Panc1 (cell line): ENCODE data around the gene ADRM1. TPM values are rescaled to one million over a fixed set of nuclear protein-coding genes. Genes with fewer than 3 reads are reported as not detected.

Source experiments
- ATAC-seq: fragments of 200-7000 bp; cut with Tn5 transposase; 2 replicates; pipeline ENCODE4 v1.9.1; 2020; ENCODE audit warnings: mild to moderate bottlenecking, moderate library complexity
- BruUV-seq: library from RNA; stranded (reverse); fragments of 400-500 nt; replicated peaks from 2 replicates; lab custom pipeline; 2021; lab: Mats Ljungman, UMichigan
- CTCF ChIA-PET: fragments of 300-600 bp; sonication (Branson Sonifier 250); formaldehyde crosslinking; loops from one replicate; lab custom pipeline; 2022; ENCODE audit warnings: antibody characterized with exemption; lab: Charles Lee
- POLR2A ChIA-PET: fragments of 300-600 bp; sonication (Branson Sonifier 250); formaldehyde crosslinking; loops from one replicate; lab custom pipeline; 2022; ENCODE audit warnings: antibody characterized with exemption; lab: Charles Lee
- DNase-seq: peaks from one replicate; pipeline ENCODE4 v3.0.0-alpha.2; 2010; ENCODE audit warnings: low read depth, low spot score
- H3K27ac ChIP-seq: 2 replicates; pipeline ENCODE4 v1.5.1; 2011; ENCODE audit warnings: mild to moderate bottlenecking, low read length, inconsistent platforms
- H3K27me3 ChIP-seq: fragments of 200-500 bp; sonication (Bioruptor generic); 2 replicates; pipeline ENCODE4 v1.6.0; 2014; ENCODE audit warnings: low read length, inconsistent platforms; ENCODE audit not compliant: control insufficient read depth, insufficient read depth
- H3K36me3 ChIP-seq: fragments of 200-500 bp; sonication (Bioruptor generic); 2 replicates; pipeline ENCODE4 v1.5.1; 2014; ENCODE audit warnings: inconsistent platforms, mild to moderate bottlenecking, low read length, moderate library complexity; ENCODE audit not compliant: control insufficient read depth, insufficient read depth
- H3K4me1 ChIP-seq: 2 replicates; pipeline ENCODE4 v1.5.1; 2011; ENCODE audit warnings: inconsistent platforms, mild to moderate bottlenecking, low read length, moderate library complexity; ENCODE audit not compliant: control insufficient read depth, insufficient read depth
- H3K4me3 ChIP-seq, 2 experiments: 2 replicates each; pipeline ENCODE4 v1.5.1; 2011 to 2012; ENCODE audit warnings: low read depth in 2 of 2, low read length in 2 of 2, mild to moderate bottlenecking in 2 of 2, inconsistent platforms in 1 of 2, moderate library complexity in 1 of 2
- H3K9me3 ChIP-seq: fragments of 200-500 bp; sonication (Bioruptor generic); 2 replicates; pipeline ENCODE4 v1.5.1; 2014; ENCODE audit warnings: low read depth, mild to moderate bottlenecking, inconsistent platforms, low read length, moderate library complexity; ENCODE audit not compliant: control insufficient read depth, insufficient read depth
- POLR2AphosphoS5 ChIP-seq: IDR thresholded peaks from 2 replicates; pipeline ENCODE4 v1.6.1; 2012; ENCODE audit warnings: mild to moderate bottlenecking, low read depth, low read length, moderate library complexity
- SIN3A ChIP-seq: IDR thresholded peaks from 2 replicates; pipeline ENCODE4 v1.6.1; 2012; ENCODE audit warnings: low read depth, mild to moderate bottlenecking, low read length, moderate library complexity, borderline replicate concordance; ENCODE audit not compliant: insufficient read depth
- TCF7L2 ChIP-seq: IDR thresholded peaks from 2 replicates; pipeline ENCODE4 v1.6.1; 2011; ENCODE audit warnings: mild to moderate bottlenecking, low read depth, low read length, inconsistent platforms
- in situ Hi-C: cut with HindIII; loops from 2 replicates; pipeline ENCODE4 v1.10.0; 2016; ENCODE audit warnings: low sequenced_read_pairs, low pct_unique_long_range_greater_than_20kb
- intact Hi-C: fragments of 100-400 bp; cut with micrococcal nuclease; formaldehyde crosslinking; loops from one replicate; pipeline ENCODE4 v1.10.0; 2022; ENCODE audit not compliant: unreplicated experiment
- total RNA-seq: library from RNA; stranded (reverse); gene quantifications from one replicate; pipeline ENCODE4 v1.2.1, GENCODE V29; 2021; ENCODE audit not compliant: unreplicated experiment
- TF ChIP-seq, protein P1 (sequence below), 2 experiments: IDR thresholded peaks; 2 replicates each; pipeline ENCODE4 v1.6.1; 2011 to 2012; ENCODE audit warnings: low read depth in 2 of 2, control low read depth in 1 of 2, low read length in 1 of 2, mild to moderate bottlenecking in 1 of 2, moderate library complexity in 1 of 2; ENCODE audit not compliant: insufficient read depth in 1 of 2
- TF ChIP-seq, protein P2 (sequence below): fragments of 450-650 bp; IDR thresholded peaks from 2 replicates; pipeline ENCODE4 v1.5.1; 2017; ENCODE audit warnings: mild to moderate bottlenecking

ADRM1 gene
- total RNA-seq, 1 experiment from 2014 or later = 194 TPM

DNA sequence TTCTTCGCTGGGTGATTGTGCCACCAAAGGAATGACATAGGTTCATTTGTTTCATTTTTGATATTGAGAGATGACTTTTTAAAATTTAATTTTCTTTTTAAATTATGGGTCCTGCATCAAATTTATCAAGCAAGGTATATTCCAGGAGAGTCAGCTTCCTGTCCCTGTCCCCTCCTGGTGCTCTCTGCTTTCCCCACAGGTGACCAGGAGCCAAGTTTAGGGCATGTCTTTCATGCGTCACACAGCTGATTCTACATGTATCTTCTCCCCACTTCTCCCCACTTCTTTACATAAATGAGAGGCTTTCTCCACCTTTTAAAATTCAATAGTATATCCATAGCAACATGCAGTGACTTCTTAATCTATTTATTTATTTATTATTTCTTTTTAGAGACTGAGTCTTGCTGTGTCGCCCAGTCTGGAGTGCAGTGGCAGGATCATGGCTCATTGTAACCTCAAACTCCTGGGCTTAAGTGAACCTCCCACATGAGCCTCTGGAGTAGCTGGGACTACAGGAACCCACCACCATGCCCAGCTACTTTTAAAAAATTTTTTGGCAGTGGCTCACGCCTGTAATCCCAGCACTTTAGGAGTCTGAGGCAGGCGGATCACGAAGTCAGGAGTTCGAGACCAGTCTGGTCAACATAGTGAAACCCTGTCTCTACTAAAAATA is 34.4 kb upstream of the ADRM1 start:
- Histone ChIP-seq H3K27me3 (no peaks in the 10 kb centered on the region), H3K4me3 (no peak overlapping the region), H3K4me1 (no peaks in the 10 kb centered on the region), H3K9me3 (peaks cover 4% of the 10 kb centered on the region; the same call in 1 of the 2 replicates), H3K36me3 (no peaks in the 10 kb centered on the region), H3K27ac (no peak overlapping the region)
- CTCF ChIA-PET = no interaction called here
- ATAC-seq = no peak
- intact Hi-C loops (no loop called here), in situ Hi-C loops (no loop called here)
- BruUV-seq = no TSS peak
- POLR2A ChIA-PET = no interaction called here
- DNase-seq = no peak
- TF ChIP-seq, protein P1, sequence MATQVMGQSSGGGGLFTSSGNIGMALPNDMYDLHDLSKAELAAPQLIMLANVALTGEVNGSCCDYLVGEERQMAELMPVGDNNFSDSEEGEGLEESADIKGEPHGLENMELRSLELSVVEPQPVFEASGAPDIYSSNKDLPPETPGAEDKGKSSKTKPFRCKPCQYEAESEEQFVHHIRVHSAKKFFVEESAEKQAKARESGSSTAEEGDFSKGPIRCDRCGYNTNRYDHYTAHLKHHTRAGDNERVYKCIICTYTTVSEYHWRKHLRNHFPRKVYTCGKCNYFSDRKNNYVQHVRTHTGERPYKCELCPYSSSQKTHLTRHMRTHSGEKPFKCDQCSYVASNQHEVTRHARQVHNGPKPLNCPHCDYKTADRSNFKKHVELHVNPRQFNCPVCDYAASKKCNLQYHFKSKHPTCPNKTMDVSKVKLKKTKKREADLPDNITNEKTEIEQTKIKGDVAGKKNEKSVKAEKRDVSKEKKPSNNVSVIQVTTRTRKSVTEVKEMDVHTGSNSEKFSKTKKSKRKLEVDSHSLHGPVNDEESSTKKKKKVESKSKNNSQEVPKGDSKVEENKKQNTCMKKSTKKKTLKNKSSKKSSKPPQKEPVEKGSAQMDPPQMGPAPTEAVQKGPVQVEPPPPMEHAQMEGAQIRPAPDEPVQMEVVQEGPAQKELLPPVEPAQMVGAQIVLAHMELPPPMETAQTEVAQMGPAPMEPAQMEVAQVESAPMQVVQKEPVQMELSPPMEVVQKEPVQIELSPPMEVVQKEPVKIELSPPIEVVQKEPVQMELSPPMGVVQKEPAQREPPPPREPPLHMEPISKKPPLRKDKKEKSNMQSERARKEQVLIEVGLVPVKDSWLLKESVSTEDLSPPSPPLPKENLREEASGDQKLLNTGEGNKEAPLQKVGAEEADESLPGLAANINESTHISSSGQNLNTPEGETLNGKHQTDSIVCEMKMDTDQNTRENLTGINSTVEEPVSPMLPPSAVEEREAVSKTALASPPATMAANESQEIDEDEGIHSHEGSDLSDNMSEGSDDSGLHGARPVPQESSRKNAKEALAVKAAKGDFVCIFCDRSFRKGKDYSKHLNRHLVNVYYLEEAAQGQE (IDR thresholded peaks at IDR 0.05; ENCODE audit: insufficient read depth in 1 of 2, low read depth in 2 of 2, low read length in 1 of 2) = no peak
- TF ChIP-seq SIN3A = no peak
- no peak for TF ChIP-seq POLR2AphosphoS5
- TF ChIP-seq, protein P2, sequence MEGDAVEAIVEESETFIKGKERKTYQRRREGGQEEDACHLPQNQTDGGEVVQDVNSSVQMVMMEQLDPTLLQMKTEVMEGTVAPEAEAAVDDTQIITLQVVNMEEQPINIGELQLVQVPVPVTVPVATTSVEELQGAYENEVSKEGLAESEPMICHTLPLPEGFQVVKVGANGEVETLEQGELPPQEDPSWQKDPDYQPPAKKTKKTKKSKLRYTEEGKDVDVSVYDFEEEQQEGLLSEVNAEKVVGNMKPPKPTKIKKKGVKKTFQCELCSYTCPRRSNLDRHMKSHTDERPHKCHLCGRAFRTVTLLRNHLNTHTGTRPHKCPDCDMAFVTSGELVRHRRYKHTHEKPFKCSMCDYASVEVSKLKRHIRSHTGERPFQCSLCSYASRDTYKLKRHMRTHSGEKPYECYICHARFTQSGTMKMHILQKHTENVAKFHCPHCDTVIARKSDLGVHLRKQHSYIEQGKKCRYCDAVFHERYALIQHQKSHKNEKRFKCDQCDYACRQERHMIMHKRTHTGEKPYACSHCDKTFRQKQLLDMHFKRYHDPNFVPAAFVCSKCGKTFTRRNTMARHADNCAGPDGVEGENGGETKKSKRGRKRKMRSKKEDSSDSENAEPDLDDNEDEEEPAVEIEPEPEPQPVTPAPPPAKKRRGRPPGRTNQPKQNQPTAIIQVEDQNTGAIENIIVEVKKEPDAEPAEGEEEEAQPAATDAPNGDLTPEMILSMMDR = no peak
- TF ChIP-seq TCF7L2 = no peak

DNA sequence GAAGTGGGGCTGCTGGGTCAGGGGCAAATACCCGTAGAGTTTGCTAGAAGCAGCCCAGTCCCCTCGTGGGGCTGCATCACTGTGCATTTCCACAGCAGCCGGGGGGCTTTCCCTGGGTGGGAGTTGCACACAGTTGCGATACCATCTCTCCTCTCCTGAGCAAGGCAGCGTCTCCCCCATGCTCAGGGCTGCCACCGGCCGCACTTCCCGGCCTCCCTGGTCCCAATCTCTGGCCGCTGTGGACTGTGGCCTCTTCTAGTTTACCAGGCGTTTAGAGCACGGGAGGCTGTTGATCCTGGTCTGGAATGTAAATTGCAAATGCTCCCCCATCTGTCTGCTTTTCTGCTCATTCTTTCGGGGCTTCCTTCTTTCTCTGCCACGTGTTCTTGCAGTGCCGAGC is 33.4 kb upstream of the ADRM1 start:
- no peak overlapping the region for H3K4me3 ChIP-seq
- in situ Hi-C loops = no loop called here
- no TSS peak for BruUV-seq
- TF ChIP-seq, protein P1 (IDR thresholded peaks at IDR 0.05; ENCODE audit: insufficient read depth in 1 of 2, low read depth in 2 of 2, low read length in 1 of 2) = no peak
- TF ChIP-seq POLR2AphosphoS5 = no peak
- no peak for TF ChIP-seq SIN3A
- intact Hi-C loops = no loop called here
- H3K27me3 ChIP-seq = no peaks in the 10 kb centered on the region
- no peak for DNase-seq
- POLR2A ChIA-PET = no interaction called here
- no peak overlapping the region for H3K27ac ChIP-seq
- no peaks in the 10 kb centered on the region for H3K4me1 ChIP-seq
- CTCF ChIA-PET = no interaction called here
- H3K9me3 ChIP-seq = peaks cover 4% of the 10 kb centered on the region; the same call in 1 of the 2 replicates
- H3K36me3 ChIP-seq = no peaks in the 10 kb centered on the region
- ATAC-seq = no peak
